Activated CD8-positive, alpha-beta memory T cell treated with anti-CD3 and anti-CD28 coated beads, Interleukin-2, amount 50 U/mL, for 24 hours (primary cell): ENCODE results near the gene PITPNB.
A peak's percentile ranks its signal among the peaks of the same experiment; 100 is the strongest.

ENCODE experiments used
- DNase-seq: peaks from one replicate; pipeline ENCODE4 v3.0.0-alpha.2; 2020; ENCODE audit errors: extremely low read depth

PITPNB gene

DNA sequence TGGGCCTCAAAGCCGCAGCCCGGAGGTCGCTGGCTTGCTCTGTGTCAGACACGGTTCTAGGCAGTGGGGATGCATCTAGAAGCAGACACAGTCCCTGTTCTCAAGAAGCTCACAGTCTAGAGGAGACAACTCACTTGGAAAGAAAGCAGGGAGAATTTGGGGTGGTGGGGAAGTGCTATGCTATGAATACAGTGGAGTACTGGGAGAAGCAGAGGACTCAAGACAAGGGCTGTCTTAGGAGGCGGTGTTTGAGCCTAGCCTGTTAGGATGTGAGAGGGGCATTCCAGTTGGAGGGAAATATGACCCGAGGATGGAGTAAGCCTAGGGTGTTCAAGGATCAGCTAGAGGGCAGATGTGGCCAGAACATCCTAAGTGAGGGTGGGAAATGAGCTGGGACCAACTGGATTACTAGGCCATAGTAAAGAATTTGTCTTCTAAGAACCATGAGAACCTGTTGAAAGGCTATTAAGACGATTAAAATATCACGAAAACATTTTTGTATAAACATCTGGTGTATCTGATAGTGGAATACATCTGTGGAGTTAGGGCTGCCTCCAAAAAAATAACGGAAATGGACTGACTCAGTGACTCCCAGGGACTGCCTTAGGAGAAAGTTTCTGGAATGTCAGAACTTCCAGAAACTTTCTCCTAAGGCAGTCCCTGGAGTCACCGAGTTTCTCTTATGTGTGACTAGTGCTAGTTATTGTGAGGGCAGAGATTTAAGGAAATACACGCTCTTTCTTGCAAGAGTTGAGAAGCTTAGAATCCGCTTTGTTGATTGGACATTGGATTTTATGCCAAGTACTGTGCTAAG is 1.1 kb upstream of the PITPNB start:
- DNase-seq, result no peak

DNA sequence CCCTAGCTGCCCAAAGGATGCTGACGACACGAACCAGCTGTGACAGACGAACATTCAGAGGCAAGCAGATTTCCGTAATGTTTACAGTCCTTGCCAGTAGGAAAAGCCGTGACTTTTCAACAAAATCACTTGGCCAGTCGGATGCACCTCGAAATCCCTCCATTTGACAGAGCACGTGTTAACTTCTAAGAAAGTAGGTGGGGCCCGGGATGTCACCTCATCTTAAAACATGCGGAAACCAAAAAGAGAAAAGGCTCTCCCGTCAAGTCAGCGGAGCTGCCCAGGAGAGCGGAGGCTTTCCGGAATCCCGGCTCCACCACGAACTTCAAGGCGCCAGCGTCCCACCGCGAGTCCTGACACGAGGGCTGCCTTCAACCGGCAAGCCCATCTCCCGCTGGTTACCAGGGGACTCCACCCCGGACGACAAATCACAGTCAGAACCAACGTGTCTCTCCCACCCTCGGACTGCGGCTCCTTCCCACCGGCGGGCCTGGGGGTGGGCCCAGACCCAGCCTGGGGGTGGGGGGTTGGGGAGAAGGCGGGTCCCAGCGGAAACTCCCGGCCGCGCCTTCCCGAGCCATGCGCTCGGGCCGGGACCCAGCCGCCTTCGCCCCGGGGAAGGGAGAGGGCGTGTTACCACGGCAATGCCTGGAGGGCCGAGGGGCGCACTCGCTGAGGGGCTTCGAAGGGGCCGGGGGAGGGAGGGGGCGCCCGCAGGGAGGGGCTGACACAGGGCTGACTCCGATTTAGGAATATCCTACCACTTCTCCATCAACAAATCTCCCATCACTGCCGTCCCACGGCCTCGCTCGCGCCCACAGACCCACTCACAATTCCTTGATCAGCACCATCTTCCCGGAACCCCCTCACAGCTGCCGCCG is 475 bp downstream of the PITPNB start:
- DNase-seq, result peak; percentile 33

DNA sequence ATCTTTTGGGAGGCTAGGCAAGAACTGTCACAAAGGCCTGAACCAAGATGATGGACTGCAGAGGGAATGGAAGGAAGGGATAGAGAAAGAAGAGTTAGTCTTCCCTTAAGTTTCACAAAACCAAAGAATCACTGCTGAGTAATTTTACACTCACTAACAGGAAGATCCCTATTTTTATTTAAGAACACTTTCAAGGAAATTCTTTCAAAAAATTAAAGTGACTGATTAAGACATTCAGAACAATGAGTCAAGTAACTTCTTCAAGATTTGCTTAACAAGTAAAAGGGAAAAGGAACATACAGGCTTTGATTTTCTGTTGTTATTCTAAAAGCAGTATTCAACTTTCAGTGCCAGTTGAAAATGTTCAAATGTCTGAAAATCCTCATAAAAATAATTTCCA is 3.1 kb downstream of the PITPNB start:
- no peak for DNase-seq

DNA sequence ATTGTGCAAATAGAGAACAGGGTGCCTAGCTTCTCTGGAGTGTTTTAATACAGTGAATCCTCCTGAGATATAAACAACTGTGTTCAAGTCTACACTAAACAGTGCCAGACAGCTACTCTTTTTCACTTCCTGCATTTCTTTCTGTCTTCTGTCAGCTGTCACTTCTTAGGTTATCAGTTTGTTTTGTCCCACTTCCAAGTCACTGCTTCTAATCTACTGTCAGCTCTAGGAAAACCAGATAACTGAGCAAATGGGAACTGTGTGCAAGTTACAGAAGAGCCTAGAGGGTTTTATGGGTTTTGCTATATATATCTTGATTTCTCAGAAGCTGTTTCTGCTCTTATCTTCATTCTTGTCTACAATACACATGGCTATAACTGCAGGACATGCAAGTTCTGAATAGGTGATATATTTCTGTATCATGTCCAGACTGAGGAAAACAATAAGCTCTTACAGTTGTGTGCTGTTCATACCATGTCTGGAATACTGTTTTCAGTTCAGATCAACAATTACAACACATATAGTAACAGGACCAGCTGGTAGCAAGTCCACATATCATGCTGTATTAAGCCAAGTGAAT is 5.8 kb downstream of the PITPNB start:
- DNase-seq, result no peak

DNA sequence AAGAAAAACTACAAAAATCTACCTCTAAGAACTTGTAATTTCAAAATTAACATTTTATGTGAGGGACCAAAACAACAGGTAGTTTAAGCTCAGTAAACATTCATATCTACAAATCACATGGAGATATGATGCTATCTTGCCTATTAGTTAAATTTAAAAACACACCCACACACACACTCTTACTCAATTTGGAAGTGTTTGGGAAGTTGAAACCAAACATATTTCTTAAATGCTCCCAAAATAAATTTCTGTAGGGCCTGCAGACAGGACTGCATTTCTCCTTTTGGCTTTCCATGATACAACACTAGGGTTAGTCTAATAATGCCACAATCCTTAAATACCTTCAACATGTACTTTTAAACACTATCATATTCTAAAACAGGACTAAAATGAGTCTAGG is 7.0 kb downstream of the PITPNB start:
- no peak for DNase-seq

DNA sequence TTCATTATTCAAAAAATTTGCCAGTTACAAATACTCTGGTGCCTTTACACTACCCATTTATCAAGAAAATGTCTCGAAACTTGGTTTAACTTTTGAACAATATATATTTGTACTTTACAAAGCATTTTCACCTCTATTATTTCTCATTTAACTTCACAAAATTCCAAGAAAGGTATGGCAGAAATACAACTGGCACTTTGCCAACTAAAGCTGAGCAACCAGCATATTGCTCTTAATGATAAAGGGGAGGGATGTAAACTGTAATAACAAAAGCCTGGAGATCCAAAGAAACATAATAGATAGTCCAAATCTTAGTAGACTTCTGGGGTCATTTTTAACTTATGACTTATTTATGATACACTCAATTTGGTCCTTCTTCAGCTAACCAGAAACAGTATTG is 7.7 kb downstream of the PITPNB start:
- no peak for DNase-seq

DNA sequence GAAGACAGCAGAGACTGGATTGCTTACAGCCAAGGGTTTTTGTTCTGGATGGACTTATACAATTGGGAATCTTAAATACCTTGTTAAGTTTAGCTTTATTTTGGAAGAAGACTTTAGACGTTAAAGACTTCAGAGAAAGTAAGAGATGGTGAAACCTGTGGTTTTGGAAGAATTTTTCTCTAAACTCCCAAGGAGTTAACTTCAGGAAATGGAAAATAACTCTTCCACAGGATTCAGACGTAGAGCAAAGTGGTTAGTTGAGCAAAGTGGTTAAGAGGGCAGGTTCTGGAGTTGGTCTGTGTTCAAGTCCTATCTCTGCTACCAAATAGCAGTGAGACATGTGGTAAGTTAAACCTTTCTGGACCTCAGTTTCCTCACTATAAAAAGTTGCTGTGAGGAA is 12.8 kb downstream of the PITPNB start:
- no peak for DNase-seq

DNA sequence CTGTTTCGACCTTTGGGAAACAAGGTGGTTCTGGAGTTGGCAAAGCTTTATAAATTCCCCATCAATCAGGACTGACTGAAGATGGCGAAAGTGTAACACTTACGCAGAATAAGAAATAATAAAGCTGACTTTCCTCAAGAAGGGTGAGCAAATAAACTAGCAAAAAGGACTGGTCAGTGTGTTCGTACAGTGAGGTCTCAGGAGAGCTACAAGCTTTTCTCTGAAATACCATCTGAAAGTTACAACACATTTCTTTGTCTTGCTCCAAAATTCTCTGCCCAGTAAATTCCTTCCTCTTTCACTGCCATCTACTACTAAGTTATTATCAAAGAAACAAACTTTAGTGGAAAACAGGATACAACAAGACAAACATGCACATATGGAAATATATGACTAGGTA is 13.4 kb downstream of the PITPNB start:
- no peak for DNase-seq

DNA sequence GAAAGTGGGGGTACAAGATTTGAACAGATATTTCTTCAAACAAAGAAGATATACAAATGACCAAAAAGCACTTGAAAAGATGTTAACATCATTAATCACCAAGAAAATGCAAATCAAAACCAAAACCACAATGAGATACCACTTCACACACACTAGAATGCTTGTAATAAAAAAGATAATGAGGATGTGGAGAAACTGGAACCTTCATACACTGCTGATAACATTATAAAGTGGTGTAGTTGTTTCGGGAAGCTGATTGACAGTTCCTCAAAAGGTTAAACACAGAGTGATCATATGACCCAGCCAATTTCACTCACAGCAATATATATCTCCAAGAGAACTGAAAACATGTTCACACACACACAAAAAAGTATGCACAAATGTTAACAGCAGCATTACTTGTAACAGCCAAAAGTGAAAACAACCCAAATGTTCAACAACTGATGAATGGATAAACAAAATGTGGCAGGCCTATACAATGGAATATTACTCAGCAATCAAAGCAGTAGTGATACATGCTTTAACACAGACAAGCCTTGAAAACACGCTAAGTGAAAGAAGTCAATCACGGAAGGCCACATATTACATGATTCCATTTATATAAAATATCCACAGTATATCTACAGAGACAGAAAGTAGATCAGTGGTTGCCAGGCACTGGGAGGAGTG is 15.1 kb downstream of the PITPNB start:
- DNase-seq, result no peak

DNA sequence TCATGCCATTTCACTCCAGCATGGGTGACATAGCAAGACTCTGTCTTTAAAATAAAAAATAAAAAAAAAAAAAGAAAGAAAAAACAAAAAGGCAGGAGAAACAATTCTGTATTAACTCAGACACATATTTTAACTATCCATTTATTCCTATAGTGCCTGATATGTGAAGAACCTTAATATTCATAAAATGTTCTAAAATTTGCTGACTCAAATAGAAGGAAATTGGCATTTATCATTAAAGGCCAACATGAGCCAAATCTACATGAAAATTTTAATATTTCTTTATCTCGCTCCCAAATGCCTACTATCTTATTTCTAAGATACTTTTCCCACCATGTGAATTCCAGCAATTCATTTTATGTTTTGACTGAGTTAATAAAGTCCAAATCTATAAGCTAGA is 18.9 kb downstream of the PITPNB start:
- no peak for DNase-seq

DNA sequence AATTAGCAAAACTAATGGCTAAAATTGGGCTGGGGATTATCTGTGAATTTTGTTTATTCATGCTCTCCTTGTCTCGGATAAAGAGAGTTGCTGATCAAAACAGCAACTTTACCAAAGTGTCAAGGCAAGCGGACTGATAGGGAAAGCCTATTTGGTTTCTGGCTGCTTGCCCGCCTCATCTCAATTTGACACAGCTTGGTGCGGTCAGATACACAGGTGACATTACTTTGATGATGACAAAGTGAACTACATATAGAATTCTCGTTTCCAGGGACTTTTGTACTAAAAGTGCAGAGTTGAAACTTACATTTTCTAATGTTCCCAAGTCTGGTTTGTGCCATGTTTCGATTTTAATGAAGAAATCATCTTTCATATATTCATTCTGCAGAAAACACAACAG is 22.8 kb downstream of the PITPNB start:
- no peak for DNase-seq

DNA sequence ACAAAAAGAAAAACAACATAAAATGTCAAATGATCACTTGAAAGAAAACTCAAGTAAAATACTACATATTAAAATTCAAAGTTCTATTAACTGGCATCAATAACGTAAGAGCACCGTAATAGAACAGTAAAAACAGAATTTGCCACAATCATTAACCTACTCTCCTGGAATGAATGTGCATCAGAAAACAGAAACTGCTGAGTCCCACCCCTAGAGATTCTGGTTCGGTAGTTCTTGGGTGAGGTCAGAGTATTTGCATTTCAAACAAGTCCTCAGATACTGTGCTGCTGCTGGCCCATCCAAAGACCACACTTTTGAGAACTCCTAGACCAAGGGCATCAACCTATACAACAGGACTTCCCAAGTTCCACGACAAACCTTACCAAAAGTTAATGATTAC is 23.5 kb downstream of the PITPNB start:
- DNase-seq, result no peak

DNA sequence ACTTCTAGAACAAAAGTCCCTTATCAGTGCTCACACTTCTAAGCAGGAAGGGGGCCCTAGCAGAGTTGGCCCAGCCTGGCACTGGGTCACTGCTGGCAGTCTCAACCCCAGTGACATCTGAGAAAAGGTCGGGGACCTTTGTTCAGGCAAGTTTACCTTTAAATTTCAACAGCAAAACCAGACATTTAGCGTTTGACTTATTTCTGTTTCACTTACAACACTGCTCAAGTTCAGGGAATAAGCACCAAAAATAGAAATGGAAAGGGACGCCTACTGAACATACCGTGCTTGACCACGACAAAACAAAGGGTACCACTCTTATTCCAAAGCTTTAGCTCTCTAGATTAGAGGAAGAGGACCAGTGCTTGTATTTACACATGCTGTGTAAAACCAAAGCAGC is 26.2 kb downstream of the PITPNB start:
- DNase-seq, result no peak

DNA sequence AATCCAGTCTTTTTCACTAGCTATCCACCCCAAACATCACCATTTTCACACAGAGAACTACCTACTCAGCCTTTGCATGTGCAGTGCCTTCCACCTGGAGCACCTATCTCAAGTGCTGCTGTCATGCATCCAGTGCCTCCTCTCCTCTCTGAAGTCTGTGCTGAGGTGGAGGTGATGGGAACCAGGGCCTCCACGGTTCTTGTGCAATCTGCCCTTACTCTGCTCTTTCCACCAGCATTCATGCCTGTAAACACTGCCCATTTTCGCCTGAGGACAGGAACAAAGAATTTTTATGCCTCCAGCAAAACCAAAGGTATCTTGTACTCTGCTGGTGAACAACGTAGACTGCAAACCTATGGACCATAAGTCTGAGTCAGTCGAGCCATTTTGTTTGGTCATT is 27.0 kb downstream of the PITPNB start:
- DNase-seq, result no peak

DNA sequence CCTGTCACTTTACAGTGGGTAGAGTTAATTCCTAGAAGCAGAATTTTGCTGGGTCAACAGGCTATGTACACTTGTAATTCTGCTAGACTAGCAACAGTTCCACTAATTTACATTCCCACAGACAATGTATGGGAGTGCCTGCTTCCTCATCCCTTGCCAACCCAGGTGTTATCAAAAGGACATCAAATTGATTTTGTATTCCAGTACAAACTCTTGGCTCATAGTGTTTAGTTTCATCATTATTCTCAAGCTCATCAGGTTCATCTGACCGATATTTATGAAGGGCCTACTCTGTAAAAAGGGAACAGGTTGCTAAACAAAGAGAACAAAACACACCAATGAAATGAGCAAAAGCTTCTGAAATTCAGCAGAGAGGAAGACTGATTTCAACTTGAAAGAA is 30.7 kb downstream of the PITPNB start:
- DNase-seq, result no peak

DNA sequence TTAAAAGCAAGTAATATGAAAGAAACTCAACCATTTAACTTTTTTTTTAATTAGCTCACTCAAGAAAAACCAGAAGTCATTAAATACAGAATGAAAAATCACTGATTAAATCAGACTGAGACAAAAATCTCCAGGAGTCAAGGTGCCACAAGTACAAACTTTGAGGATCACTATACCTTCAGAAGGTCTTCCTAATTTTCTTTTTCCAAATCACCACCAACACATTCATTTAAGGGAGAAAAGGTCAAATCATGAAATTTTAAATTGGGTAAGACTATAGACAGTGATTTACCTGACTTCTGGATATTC is 32.3 kb downstream of the PITPNB start:
- no peak for DNase-seq

DNA sequence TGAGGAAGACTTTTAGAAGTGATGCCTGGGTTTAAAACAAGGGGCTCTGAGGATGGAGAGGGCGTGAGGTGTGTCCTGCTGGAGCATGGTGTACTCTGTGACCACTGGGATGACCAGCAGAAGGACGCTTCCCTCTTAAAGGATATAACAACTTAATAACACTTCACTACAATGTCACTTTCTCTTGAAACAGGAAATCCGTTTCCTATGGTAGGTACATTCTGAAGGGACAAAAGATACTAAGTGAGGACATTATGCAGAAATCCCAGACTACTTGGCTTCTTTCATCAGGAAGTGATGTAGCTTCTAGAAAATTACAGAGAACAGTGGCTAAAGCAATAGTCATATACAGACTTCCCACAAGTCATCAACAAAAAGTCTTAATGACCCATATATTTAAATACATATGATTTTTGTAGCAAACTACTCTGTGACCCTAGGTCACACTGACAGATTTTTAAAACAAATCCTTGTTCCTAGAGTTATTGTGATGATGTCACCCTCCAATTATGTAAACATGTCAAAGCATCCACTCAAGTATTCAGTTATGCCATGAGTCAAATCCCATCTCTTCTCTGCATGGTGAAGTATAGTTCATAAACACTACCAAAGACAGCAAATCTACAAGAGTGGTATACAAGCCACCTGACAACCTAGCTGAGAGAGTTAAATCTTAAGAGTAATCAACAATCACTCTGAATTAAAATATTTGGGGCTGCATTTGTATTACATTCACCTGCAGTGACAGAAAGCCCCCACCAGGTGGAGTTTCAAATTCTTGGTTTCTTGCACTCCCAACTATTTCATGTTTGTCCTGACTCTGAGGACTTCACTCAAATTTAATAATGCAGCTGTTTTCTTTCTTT is 32.8 kb downstream of the PITPNB start:
- no peak for DNase-seq

DNA sequence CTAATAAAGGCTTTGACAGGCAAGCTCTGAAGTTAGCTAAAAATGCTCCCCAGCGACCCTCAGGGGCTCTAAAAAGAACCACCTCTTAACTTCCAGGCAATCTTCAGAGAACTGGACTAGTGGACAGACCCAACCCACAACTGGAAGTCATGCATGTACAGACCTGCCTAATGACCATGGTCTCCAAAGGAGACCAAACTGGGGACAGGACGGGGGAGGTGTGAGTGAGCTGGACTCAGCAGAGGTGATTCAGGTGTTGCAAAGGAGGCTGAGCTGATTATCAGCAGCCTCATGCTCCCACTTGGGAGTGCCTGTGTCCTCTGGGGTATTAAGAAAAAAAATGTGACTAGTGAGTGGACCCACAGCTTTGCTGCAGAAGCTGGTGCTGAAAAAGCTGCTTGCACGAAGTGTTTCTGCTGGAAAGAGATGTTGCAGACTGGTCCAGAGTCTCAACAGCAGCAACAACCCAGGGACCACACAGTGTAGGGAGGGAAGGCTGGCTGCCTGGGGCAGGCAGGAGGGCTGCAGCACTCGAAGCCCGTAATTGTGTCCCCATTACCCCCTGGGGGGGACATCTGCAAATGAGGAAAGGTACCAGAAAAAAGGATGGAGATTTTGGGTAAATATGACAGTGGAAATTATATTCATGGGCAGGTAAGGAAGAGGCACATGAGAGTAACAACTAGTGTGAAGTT is 35.3 kb downstream of the PITPNB start:
- DNase-seq, result no peak

DNA sequence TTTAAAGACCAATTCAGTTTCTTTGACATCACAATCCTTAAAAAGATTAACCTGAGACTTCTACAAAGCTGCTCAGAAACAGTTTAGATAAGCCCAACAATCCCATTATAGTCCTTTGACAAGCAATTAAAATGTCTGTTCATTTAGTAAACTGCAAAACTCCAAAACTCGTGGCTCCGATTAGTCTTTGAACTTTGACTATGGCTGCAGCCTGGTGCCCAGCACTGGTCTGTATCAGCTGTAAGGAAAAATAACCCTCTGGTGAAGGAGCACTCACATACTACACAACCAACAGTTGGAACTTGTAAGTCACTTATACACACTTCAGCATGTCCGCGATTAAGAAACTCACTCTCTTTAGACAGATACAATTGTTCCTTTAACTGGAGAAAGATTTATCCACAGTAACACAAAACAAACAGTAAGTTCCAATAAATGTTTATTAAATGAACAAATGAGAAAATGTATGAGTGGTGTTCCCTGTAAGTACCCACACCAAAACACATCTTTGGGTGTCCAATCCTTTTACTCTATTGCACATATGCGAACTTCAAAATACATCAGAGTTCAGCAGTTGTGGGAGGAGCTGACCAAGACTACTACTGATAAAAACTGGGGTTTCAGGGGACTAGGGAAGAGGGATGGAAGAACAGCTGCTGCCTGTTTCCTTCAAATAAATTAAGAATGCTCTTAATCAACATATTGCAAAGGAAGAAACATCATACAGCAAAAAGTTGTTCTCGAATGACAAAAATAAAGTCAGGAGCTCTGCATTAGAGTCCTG is 36.4 kb downstream of the PITPNB start:
- DNase-seq, result no peak

DNA sequence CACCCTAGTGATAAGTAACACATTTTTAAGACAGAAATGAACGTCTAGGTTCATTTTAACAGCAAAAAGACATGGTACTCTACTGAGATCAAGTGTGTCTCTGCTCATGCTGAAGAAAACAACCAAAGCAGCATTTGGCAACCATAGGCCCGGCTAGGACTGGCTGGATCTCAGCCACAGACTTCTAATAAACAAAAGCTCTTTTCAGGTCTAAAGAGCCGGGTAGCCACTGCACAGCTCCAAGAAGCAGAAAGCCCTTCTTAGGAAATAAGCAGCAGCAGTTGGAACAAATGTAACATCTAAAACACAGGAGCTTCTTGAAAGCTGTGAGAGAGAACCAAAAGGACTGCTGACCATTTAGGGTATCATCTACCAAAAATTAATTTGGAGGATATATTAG is 37.6 kb downstream of the PITPNB start:
- no peak for DNase-seq
